PC-3 (cell line): ENCODE data around the gene MDM4. TPM values are rescaled to one million over a fixed set of nuclear protein-coding genes. Genes with fewer than 3 reads are reported as not detected.
A peak's percentile ranks its signal among the peaks of the same experiment; 100 is the strongest.

ENCODE experiments used
- ATAC-seq: fragments of 200-7000 bp; cut with Tn5 transposase; 2 replicates; pipeline ENCODE4 v1.9.1; 2020; ENCODE audit warnings: mild to moderate bottlenecking, moderate library complexity
- BruUV-seq: library from RNA; stranded (reverse); fragments of 400-500 nt; replicated peaks from 2 replicates; lab custom pipeline; 2021; lab: Mats Ljungman, UMichigan
- CTCF ChIA-PET: fragments of 300-600 bp; sonication (Branson Sonifier 250); formaldehyde crosslinking; loops from one replicate; lab custom pipeline; 2022; ENCODE audit warnings: antibody characterized with exemption; lab: Charles Lee
- POLR2A ChIA-PET: fragments of 300-600 bp; sonication (Branson Sonifier 250); formaldehyde crosslinking; loops from one replicate; lab custom pipeline; 2022; ENCODE audit warnings: antibody characterized with exemption; ENCODE audit not compliant: unreplicated experiment; lab: Charles Lee
- DNase-seq: peaks from one replicate; pipeline ENCODE4 v3.0.0-alpha.2; 2015
- H2AFZ ChIP-seq: fragments of 300-600 bp; sonication (generic); 2 replicates; pipeline ENCODE4 v1.6.0; 2016; ENCODE audit warnings: antibody characterized with exemption, low read length
- H3F3A ChIP-seq: fragments of 300-600 bp; sonication (generic); one replicate; pipeline ENCODE4 v1.6.0; 2017; ENCODE audit warnings: antibody characterized with exemption, low read length, control low read depth, mild to moderate bottlenecking; ENCODE audit not compliant: unreplicated experiment
- H3K27ac ChIP-seq: fragments of 300-600 bp; sonication (generic); 2 replicates; pipeline ENCODE4 v1.5.1; 2016; ENCODE audit warnings: mild to moderate bottlenecking, low read length
- H3K27me3 ChIP-seq: fragments of 300-600 bp; sonication (generic); 2 replicates; pipeline ENCODE4 v1.6.1; 2016; ENCODE audit warnings: low read length, mixed read lengths
- H3K36me3 ChIP-seq: fragments of 300-600 bp; sonication (generic); 2 replicates; pipeline ENCODE4 v1.6.1; 2016; ENCODE audit warnings: low read depth, mixed run types, low read length, mixed read lengths
- H3K4me1 ChIP-seq: fragments of 300-600 bp; sonication (generic); 2 replicates; pipeline ENCODE4 v1.5.1; 2016; ENCODE audit warnings: low read length; ENCODE audit not compliant: insufficient read depth
- H3K4me2 ChIP-seq: fragments of 300-600 bp; sonication (generic); 2 replicates; pipeline ENCODE4 v1.6.0; 2016; ENCODE audit warnings: low read length
- H3K4me3 ChIP-seq: fragments of 300-600 bp; sonication (generic); 2 replicates; pipeline ENCODE4 v1.5.1; 2016; ENCODE audit warnings: mild to moderate bottlenecking, low read length, mixed read lengths
- H3K79me2 ChIP-seq: fragments of 300-600 bp; sonication (generic); 2 replicates; pipeline ENCODE4 v1.6.1; 2017; ENCODE audit warnings: low read length, mixed read lengths
- H3K9ac ChIP-seq: fragments of 300-600 bp; sonication (generic); 2 replicates; pipeline ENCODE4 v1.6.0; 2016; ENCODE audit warnings: mild to moderate bottlenecking, low read length
- H3K9me2 ChIP-seq: fragments of 300-600 bp; sonication (generic); replicated peaks from 2 replicates; pipeline ENCODE4 v1.6.1; 2016; ENCODE audit warnings: mixed run types, low read length, mixed read lengths
- H3K9me3 ChIP-seq: fragments of 300-600 bp; sonication (generic); 2 replicates; pipeline ENCODE4 v1.6.1; 2016; ENCODE audit warnings: low read length, mixed read lengths
- H4K20me1 ChIP-seq: fragments of 300-600 bp; sonication (generic); 2 replicates; pipeline ENCODE4 v1.6.1; 2016; ENCODE audit warnings: low read length, mixed read lengths
- CTCF ChIP-seq: fragments of 300-600 bp; sonication (generic); conservative IDR thresholded peaks from 2 replicates; pipeline ENCODE4 v1.5.1; 2017; ENCODE audit warnings: antibody characterized with exemption, low read depth, mild to moderate bottlenecking, low read length
- EZH2 ChIP-seq: fragments of 300-600 bp; sonication (generic); IDR thresholded peaks from one replicate; pipeline ENCODE4 v1.6.1; 2017; ENCODE audit warnings: antibody characterized with exemption, mild to moderate bottlenecking, low read length; ENCODE audit not compliant: unreplicated experiment
- EZH2phosphoT487 ChIP-seq: fragments of 300-600 bp; sonication (generic); IDR thresholded peaks from 2 replicates; pipeline ENCODE4 v1.6.1; 2018; ENCODE audit warnings: mild to moderate bottlenecking, antibody characterized with exemption, low read length, borderline replicate concordance
- intact Hi-C: fragments of 100-400 bp; cut with micrococcal nuclease; formaldehyde crosslinking; loops from 2 replicates; pipeline ENCODE4 v1.9.0; 2023
- total RNA-seq: library from RNA; depleted of rRNA; stranded (reverse); fragments of >200 nt; gene quantifications from 2 replicates; pipeline ENCODE4 v1.2.3, GENCODE V29; 2014

The MDM4 gene
- total RNA-seq, 1 experiment from 2014 or later = 36.3 TPM

GRCh38 chr1:204503122-204503912, 12.9 kb upstream of the MDM4 start:
- peak overlapping the region; percentile 20 for H3K4me2 ChIP-seq
- POLR2A ChIA-PET = no interaction called here

GRCh38 chr1:204503913-204504519, 12.2 kb upstream of the MDM4 start:
- H3K4me2 ChIP-seq = peak overlapping the region; percentile 20; the same call in 1 of the 2 replicates
- ATAC-seq = no peak
- intact Hi-C loops = loop anchor here (1.0 to 5.0 kb wide), 6 partner anchors 9 to 247 kb away; partner anchors contain the start of gene PPP1R15B
- CTCF ChIA-PET = interaction anchor here (0.8 kb wide), 1 partner anchor 94 kb away, joined by 4 read pairs; no protein-coding TSS in a partner anchor
- H3K9me3 ChIP-seq = no peaks in the 10 kb centered on the region
- H3K36me3 ChIP-seq = no peaks in the 10 kb centered on the region
- H3K27ac ChIP-seq = no peak overlapping the region
- no TSS peak for BruUV-seq
- no peak overlapping the region for H3K9ac ChIP-seq
- peak; percentile 31 for DNase-seq
- peaks cover 23% of the 10 kb centered on the region for H3K4me1 ChIP-seq
- POLR2A ChIA-PET = no interaction called here
- H3K27me3 ChIP-seq = no peaks in the 10 kb centered on the region
- peaks cover 13% of the 10 kb centered on the region for H3F3A ChIP-seq
- no peaks in the 10 kb centered on the region for H4K20me1 ChIP-seq
- H3K79me2 ChIP-seq = no peaks in the 10 kb centered on the region
- no peaks in the 10 kb centered on the region for H3K9me2 ChIP-seq
- H2AFZ ChIP-seq = peak overlapping the region; percentile 48
- TF ChIP-seq EZH2phosphoT487 = no peak
- TF ChIP-seq CTCF = no peak
- TF ChIP-seq EZH2 = no peak
- no peak overlapping the region for H3K4me3 ChIP-seq

More at GRCh38 chr1:204503122-204503912, 12.9 kb upstream of the MDM4 start:
- DNase-seq (peak; percentile 98), ATAC-seq (peak; percentile 4; the same call in 1 of the 2 replicates)
- Histone ChIP-seq H3K27me3 (no peaks in the 10 kb centered on the region), H3K9ac (no peak overlapping the region), H3K4me3 (no peak overlapping the region), H3K9me3 (no peaks in the 10 kb centered on the region), H3K79me2 (no peaks in the 10 kb centered on the region), H3K9me2 (no peaks in the 10 kb centered on the region), H3F3A (peaks cover 9% of the 10 kb centered on the region), H4K20me1 (no peaks in the 10 kb centered on the region), H3K36me3 (no peaks in the 10 kb centered on the region), H3K27ac (no peak overlapping the region), H2AFZ (peak overlapping the region; percentile 48), H3K4me1 (peaks cover 23% of the 10 kb centered on the region)
- BruUV-seq = no TSS peak
- CTCF ChIA-PET = interaction anchor here (0.6 to 1.3 kb wide), 12 partner anchors 9 to 304 kb away, joined by 3 to 28 read pairs (median 6); partner anchors contain the start of genes MDM4 and PIK3C2B
- intact Hi-C loops = loop anchor here (1.0 to 5.0 kb wide), 6 partner anchors 8 to 246 kb away; partner anchors contain the start of gene PPP1R15B
- TF ChIP-seq EZH2 (no peak), CTCF (peak; percentile 99)
